ENCODE results near the gene DEFB123.

Gene DEFB123

DNA sequence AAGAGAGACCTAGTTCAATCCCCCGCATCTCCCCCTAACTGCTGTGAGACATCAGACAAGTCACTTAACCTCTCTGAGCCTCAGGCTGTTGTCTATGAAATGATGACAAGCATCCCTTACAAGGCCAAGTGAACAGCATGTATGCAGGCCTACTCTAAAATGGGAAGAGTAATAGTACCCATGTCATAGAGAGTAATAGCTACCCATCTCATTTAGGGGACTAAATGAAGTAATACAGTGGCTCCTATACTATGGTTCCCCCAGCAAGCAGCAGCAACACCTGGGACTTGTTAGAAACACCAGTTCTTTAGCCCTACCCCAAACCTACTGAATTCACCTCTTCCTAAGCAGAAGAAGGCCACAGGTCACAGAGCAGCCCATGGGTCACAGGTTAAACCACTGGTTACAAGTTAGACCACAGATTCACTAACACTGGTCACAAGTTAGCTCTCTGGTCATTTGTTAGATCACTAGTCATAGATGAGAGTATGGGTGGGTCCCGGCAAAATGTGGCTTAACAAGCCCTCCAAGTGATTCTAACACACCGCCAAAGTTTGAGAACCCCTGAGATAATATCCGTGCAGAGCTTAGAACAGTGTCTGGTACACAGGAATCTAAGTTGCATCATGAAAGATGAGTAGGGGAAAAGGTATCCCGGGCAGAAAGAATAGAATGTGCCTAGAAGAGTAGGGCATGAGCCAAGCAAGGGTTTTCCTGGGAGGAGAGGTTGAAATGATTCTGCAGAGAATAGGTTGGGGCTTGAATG, 33.1 kb downstream of the DEFB123 start:
- no peak for DNase-seq

DNA sequence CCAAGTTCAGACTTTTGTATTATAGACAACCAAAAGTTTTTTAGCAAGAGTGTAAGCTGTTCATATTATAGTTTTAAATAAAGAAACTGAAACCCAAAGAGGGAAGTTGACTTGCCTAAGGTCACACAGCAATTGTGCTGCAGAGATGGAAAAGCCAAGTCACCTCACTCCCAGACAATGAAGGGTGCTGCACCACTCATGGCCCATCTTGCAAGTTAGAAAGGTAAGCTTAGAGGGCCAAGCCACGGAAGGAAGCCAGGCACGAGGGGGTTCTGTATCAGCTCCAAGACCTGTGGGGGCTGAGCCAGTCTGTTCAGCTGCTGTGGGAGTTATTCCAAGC, 33.6 kb downstream of the DEFB123 start:
- DNase-seq: no peak

DNA sequence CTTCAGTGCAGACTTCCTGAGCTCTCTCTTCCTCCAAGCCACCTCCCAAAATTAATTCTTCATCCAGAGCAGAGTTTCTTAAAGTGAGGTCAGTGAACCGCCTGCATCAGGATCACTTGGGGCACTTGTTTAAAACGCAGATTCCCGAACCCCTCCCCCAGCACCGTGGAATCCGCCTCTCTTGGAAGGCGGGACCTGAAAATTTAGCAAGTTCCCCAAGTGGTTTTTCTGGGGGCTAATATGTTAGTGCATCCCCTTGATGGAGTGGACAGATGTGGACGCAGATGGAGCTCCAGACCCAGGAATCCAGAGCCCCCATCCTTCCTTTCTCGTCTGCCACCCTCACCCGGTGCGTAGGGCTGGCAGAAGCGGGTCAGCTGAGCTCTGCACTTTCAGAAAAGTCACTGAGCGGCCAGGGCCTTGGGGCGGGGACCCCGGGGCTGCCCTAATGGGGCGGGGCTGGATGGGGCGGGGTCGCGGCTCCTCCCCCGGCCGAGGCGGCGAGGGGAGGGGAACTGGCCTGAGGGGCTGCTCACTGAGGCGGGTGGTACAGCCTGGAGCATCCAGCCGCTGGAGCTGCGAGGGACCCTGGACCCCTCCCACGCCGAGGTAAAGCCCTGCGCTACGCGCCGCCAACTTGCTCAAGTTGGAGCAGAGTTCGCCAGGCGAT, 34.5 kb downstream of the DEFB123 start, which contains the start of the genes DEFB124 and REM1:
TSS of gene DEFB124 (minus strand) at position 370 of the 670 bp plus-strand sequence. CDS start 2,114 bp downstream, outside the sequence.
TSS of gene REM1 (plus strand) at position 531 of the 670 bp plus-strand sequence. CDS start 1,158 bp downstream, outside the sequence.
- DNase-seq: no peak

DNA sequence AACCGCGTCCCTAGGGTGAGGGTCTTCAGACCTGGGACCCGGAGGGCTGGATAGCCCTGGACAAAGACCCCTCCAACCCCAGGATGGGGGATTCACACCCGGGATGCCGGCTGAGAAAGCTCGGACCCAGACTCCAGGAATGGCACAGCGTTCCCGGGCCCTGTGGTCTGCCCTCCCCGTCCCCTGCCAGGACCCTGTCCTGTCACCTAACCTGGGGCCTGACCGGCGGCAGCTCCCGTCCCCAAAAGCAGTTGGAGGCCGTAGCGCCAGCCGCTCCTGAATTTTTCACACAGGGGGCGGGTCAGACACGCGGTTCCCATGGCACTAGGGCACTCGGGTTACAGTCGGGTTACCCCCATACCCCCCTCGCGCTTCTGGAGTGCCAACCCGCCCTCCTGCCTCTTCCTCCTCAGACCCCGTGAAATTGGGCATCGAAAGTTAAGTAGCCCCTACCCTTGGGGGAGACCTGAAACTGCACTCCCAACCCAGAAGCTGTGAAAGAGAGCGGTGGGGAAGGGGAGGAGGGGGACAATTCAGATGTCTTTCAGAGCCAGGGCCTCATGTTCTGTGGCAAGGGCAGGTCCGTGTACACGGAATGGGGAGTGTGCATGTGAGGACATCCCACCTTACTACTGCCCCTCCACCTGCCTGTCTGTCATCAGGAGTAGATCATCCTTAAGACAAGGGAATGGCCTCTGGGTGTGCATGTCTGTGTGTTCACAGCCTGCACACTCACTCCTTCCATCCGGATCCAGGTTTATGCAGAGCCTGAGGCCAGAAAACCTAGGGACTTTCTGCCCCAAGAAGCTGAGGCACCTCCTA, 35.3 kb downstream of the DEFB123 start:
- no peak for DNase-seq

DNA sequence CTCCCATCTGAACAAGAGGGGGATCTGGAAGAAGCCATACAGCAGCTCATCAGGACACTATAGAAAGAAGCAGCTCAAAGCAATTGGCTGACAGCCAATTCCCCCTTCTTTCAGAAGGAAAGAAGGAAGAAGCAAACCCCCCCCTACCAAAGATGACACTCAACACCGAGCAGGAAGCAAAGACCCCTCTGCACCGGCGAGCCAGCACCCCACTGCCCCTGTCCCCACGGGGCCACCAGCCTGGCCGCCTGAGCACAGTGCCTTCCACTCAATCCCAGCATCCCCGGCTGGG, 35.8 kb downstream of the DEFB123 start:
- DNase-seq: no peak

DNA sequence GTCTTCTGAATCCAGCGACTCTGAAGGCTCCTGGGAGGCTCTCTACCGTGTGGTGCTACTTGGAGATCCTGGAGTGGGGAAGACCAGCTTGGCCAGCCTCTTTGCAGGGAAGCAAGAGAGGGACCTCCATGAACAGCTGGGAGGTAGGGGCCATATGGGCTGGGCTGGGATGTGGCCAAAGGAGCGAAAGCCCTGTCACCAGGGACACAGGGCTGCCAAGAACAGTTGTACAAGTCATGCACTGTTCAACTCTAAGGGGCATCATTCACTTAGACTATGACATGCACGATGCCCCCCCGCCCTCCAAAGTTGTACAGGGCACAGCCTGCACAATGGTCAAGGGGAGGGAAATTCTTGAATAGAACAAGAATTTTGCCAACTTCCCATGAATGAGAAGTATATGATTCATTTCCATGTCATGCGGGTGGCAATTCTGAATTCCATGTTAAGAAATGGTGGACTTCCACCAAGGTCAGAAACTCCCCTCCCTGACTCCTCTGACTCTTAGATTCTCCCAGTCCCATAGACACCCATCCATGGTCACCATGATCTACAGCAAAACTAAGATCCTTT, 36.3 kb downstream of the DEFB123 start:
- DNase-seq: no peak

DNA sequence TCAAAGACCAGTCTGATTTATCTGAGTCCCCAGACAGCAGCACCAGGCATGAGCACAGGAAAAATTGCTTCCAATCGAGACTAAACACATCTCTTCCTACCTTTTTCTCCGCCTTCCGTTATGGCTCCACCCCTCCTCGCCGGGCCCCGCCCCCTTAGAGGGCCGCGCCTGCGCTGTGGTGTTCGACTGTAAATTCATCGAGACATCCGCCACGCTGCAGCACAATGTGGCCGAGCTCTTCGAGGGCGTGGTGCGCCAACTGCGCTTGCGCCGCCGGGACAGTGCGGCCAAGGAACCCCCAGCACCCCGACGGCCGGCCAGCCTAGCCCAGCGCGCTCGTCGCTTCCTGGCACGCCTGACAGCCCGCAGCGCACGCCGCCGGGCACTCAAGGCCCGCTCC, 43.6 kb downstream of the DEFB123 start:
- no peak for DNase-seq

DNA sequence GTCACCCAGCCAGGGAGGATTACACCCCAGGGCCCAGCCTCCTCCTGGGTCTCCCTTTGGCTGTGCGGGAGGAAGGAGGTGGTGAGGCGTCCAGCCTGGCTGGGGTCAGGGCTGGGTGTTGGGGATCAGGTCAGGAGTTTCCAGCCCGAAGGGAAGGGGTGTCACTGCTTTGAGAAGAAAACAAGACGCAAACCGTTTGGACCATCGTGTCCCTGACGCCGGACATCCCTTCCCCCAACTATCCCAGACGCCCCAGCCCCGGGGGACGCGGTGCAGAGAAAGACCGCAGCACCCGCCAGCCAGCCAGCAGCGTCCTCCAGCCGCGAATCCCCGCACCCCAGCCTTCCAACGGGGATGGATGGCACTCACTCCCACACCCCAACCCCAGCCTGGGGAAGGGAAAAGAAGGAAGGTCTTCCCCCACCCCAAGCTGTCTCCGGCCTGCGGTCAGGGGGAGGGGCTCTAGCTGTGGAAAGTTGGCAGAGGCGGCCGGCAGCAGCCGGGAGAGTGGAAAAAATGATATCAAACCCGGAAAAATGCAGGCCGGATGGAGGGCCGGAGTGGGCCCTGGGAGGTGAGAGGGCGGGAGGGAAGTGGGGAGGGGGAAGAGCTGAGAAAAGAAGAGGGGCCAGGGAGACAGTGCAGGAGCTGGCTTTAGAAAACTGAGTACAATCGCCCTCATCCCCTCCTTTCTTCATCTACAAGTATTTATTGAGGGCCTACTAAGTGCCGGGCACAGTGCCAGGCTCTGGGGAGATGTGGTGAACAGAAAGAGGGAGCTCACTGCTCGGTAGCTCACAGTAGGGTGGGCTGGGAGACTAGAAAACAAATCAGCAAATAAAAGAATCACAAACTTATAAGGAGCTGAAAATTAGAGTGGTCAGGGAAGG, 45.3 kb downstream of the DEFB123 start:
- no peak for DNase-seq

DNA sequence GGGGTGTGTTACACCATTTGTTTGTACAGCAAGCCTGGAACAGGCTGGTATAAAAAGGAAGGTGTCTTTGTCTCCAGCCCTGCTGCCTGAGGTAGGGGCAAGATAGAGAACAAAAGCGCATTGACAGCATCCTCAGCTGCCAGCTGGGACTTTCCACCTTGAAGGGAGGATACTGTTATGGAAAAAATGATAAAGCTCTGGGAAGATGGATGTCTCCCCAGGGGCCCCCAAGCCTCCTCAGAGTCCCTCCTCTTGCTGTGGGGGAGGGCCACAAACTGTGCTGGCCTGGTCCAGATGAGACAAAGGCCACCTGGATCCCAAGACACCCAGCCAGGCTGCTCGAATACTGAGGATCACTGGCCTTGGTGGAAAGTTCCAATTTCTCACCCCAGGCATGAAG, 47.7 kb downstream of the DEFB123 start:
- DNase-seq: no peak

DNA sequence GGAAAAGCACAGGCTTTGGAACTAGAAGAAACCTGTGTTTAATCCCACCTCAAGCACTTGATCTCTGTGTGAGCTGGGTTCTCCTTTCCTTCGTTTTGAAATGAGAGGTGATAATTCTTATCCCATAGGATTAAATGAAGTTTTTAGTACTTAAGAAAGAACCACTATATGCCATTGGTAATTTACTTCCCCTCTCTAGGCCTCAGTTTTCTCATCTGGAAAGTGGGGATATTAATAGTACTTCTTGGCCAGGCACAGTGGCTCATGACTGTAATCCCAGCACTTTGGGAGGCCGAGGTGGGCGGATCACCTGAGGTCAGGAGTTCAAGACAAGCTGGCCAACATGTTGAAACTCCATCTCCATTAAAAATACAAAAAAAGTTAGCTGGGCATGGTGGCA, 48.7 kb downstream of the DEFB123 start:
- no peak for DNase-seq

DNA sequence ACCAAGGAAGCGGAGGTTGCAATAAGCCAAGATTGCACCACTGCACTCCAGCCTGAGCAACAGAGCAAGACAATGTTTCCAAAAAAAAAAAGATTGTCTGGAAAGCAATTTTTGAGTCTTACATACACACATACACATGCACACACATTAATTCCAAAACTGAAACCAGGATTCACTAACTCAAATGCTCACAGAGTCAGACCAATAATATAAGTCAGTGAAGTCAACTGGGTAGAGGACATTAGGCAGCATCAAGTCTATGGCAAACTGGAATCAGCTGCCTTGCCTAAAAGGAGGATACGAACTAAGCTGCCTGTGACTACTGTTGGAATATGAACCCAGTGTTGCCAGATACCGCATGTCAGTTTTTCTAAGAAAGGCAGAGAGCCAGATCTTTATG, 50.3 kb downstream of the DEFB123 start:
- DNase-seq: no peak

DNA sequence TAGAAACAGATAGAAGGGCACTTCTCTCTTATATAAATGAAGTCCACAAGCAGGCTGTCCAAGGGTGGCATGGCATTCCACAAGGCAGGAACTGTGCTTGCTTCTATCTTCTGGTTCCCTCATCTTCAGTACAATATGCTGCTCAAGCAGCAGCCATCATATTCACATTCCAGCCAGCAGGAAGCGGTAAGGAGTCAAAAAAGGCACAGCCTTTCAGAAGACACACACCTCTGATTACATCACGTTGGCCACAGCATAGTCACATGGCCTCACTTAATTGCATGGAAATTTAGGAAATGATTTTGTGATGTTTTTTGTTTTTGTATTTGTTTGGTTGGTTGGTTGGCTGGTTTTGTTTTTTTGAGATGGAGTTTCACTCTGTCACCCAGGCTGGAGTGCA, 53.7 kb downstream of the DEFB123 start:
- DNase-seq: no peak

DNA sequence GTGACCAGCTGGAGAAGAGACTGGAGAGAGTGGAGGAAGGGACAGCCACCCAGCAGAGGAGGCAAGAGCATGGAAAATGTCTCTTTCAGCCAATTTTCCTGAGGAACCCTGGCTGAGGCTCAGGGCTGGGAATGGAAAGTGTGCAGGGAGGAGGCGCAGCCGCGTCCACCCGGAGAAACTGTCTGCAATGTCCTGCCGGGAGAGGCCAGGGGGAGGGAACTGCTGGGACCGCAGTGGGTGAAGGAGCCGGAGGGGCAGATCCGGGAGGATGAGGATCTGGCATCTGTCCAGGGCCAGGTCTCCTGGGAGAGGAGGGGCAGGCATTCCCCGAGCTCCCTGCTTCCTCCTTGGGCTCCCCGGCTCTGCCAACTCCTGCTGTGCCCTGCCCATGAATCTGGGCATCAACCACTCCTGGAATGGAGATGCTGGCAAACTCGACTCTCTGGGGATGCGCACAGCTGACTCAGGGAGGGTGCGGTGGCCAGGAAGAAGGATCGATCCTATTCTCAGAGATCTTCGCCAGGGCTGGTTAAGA, 56.4 kb downstream of the DEFB123 start:
- DNase-seq: no peak

DNA sequence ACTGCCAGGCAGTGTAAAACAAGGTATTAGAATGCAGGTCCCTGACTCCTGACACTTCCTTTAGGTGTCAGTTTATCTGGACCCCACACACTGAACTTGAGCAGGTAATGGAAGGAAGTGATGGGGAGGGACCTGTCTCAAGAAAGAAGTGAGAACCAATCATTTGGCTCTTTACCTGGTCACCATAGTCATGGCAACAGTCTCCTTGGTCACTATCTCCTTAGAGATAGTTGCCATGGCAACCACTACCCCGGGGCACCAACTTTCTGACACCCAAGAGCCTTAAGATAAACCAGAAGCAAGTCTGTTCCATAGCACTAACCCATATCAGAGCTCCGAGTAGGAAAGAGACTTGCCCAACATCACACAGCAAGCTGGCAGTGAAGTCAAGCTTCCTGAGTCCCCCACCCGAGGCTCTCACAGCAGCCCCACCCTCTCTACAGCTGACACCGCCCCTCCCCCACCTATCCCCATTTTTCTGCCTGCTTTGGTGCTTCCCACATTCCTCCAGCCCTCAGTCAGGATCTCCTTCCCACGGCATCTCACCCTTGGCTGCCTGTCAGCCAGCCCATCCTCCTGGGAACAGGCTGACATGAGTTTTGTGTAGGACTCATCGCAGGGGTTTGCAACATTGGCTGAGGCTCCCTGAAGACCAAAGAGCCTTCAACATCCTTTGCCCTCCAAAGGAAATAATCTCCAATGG, 57.6 kb downstream of the DEFB123 start:
- DNase-seq: no peak
